HG02981 (cell line): Measurements from ENCODE around the gene TLCD3B.

Source experiments
- ATAC-seq: cut with Tn5 transposase; IDR thresholded peaks from one replicate; pipeline ENCODE4 v1.9.1; 2021; ENCODE audit warnings: mild to moderate bottlenecking, moderate library complexity; ENCODE audit not compliant: unreplicated experiment

Gene TLCD3B

DNA sequence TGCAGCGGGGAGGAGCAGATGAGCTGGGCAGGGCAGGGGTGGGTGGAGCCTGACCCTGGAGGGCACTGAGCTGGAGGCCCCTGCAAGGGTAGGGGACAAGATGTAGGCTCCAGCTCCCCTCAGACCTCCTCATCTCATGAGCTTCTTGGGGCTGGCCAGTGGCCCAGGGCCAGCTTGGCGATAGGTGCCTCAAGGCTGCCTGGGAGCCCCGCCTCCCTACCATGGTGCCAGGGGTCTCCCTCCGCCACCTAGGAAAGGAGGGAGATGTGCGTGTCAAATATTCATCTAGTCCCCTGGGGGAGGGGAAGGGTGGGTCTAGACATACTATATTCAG lies 39.5 kb downstream of the TLCD3B start:
- ATAC-seq = no peak

DNA sequence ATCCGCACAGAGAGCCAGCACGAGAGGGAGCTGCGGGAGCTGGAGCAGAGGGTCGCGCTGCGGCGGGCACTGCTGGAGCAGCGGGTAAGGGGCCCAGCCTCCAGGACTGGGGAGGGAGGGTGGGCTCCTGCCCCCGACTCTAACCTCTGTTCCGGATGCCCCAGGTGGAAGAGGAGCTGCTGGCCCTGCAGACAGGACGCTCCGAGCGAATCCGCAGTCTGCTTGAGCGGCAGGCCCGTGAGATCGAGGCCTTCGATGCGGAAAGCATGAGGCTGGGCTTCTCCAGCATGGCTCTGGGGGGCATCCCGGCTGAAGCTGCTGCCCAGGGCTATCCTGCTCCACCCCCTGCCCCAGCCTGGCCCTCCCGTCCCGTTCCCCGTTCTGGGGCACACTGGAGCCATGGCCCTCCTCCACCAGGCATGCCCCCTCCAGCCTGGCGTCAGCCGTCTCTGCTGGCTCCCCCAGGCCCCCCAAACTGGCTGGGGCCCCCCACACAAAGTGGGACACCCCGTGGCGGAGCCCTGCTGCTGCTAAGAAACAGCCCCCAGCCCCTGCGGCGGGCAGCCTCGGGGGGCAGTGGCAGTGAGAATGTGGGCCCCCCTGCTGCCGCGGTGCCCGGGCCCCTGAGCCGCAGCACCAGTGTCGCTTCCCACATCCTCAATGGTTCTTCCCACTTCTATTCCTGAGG lies 40.0 kb downstream of the TLCD3B start:
- no peak for ATAC-seq

DNA sequence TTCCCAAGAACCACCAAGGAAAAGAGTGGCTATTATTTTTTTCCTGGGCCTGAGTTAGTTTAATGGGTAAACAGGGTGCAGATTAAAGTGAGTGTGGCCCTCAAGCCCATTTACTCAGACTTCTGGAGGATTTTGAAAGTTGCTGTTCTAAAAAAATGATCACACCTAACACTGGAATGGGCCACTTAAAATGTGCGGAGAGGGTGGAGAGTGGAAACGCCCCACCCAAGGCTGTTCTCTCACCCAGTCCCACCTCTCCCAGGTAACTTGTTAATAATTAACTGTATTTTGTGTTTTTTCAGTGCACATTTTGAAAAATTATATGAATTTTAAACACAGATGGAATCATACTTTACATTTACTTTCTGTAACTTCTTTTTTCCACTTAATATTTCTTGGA lies 41.0 kb downstream of the TLCD3B start:
- no peak for ATAC-seq

DNA sequence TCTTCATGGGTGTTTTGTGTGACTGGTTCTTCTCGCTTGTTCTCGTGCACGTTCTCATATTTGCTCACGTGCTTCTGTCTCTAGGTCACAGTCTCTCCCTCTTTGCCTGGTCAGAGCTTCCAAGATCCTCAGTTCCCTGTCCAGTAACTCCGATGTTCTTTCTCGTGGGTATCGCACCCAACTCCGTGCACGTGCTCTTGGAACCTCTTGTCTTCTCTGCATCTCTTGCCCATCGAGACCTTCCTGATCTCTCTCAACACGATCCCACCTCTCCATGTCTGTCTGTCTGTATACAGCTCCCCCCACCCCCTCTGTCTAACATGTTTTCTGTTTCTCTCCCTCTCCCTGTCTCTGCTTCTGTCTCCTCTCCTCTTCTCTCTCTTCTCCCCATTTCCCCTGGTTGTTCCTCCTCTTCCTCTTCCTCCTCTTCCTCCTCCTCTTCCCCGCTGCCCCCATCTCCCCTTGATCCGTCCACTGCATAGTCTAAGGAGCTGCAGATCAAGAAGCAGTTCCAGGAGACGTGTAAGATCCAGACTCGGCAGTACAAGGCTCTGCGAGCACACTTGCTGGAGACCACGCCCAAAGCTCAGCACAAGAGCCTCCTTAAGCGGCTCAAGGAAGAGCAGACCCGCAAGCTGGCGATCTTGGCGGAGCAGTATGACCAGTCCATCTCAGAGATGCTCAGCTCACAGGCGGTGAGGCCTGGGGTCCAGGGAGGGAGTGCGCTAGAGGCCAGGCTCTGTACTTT lies 41.8 kb downstream of the TLCD3B start:
- no peak for ATAC-seq

DNA sequence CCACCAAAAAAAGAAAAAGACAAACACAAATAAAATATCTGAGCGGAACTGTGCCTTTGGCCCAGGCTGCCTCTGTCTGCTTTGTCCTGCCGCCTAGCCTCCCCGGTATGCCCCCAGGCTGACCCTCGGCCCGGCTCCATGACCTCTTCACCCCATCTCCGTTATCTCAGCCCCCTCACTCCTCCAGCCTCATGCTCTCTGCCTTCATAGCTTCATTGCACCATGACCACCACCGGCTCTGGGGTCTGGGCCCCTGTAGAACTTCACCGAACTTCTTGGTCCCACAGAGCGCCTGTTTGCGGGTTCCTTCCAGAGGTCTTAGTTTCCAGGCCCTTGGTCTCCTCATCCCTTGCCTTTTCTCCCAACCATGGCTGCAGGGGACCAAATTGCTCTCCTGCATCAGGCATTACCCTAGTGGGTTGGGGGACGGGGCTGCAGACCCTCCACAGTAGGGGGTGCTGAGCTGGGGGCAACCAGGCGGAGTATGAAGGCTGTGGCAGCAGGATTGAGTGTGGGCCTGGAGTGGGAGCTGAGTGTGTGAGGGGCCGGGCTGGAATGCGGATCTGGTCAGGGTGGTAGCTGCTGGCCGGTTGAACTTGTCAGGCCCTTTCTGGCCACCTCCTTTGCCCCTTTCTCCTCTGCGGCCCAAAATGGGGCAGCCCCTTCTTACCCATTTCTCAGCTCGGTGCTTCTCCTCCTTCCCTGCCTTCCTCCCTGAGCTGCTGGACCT lies 42.6 kb downstream of the TLCD3B start:
- ATAC-seq = no peak

DNA sequence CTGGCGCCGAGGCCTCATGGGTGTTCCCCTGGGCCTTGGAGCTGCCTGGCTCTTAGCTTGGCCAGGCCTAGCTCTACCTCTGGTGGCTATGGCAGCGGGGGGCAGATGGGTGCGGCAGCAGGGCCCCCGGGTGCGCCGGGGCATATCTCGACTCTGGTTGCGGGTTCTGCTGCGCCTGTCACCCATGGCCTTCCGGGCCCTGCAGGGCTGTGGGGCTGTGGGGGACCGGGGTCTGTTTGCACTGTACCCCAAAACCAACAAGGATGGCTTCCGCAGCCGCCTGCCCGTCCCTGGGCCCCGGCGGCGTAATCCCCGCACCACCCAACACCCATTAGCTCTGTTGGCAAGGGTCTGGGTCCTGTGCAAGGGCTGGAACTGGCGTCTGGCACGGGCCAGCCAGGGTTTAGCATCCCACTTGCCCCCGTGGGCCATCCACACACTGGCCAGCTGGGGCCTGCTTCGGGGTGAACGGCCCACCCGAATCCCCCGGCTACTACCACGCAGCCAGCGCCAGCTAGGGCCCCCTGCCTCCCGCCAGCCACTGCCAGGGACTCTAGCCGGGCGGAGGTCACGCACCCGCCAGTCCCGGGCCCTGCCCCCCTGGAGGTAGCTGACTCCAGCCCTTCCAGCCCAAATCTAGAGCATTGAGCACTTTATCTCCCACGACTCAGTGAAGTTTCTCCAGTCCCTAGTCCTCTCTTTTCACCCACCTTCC lies 43.5 kb downstream of the TLCD3B start:
- ATAC-seq = no peak

DNA sequence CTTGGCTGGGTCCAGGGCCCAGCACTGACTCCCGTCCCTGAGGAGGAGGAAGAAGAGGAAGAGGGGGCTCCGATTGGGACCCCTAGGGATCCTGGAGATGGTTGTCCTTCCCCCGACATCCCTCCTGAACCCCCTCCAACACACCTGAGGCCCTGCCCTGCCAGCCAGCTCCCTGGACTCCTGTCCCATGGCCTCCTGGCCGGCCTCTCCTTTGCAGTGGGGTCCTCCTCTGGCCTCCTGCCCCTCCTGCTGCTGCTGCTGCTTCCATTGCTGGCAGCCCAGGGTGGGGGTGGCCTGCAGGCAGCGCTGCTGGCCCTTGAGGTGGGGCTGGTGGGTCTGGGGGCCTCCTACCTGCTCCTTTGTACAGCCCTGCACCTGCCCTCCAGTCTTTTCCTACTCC lies 44.1 kb downstream of the TLCD3B start:
- no peak for ATAC-seq

DNA sequence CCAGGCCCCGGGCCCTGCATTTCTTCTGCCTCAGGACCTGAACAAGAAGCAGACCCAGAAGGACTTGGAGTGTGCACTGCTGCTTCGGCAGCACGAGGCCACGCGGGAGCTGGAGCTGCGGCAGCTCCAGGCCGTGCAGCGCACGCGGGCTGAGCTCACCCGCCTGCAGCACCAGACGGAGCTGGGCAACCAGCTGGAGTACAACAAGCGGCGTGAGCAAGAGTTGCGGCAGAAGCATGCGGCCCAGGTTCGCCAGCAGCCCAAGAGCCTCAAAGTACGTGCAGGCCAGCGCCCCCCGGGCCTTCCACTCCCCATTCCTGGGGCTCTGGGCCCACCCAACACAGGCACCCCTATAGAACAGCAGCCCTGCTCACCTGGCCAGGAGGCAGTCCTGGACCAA lies 44.8 kb downstream of the TLCD3B start:
- no peak for ATAC-seq

DNA sequence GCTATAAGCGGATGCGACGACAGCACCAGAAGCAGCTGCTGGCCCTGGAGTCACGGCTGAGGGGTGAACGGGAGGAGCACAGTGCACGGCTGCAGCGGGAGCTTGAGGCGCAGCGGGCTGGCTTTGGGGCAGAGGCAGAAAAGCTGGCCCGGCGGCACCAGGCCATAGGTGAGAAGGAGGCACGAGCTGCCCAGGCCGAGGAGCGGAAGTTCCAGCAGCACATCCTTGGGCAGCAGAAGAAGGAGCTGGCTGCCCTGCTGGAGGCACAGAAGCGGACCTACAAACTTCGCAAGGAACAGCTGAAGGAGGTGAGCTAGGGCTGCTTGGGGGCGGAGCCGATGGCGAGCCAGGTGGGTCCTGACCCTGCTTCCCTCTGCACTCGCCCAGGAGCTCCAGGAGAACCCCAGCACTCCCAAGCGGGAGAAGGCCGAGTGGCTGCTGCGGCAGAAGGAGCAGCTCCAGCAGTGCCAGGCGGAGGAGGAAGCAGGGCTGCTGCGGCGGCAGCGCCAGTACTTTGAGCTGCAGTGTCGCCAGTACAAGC lies 45.7 kb downstream of the TLCD3B start:
- no peak for ATAC-seq

DNA sequence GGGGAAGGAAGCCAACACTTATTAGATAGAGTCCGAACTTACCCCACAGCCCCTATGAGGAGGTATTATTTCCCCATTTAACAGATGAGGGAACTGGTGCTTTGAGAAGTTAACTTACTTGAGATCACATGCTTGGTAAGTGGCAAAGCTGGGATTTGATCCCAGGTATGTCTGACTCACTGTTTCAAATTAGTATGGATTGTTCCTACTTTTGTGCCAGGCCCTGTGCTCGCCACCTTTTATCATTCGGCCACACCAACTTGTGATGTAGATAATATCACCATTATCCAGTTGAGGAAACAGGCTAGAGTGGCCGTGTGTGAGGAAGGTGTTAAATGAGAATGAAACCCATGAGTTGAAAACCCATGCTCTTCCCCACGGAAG lies 46.3 kb downstream of the TLCD3B start:
- ATAC-seq = no peak

DNA sequence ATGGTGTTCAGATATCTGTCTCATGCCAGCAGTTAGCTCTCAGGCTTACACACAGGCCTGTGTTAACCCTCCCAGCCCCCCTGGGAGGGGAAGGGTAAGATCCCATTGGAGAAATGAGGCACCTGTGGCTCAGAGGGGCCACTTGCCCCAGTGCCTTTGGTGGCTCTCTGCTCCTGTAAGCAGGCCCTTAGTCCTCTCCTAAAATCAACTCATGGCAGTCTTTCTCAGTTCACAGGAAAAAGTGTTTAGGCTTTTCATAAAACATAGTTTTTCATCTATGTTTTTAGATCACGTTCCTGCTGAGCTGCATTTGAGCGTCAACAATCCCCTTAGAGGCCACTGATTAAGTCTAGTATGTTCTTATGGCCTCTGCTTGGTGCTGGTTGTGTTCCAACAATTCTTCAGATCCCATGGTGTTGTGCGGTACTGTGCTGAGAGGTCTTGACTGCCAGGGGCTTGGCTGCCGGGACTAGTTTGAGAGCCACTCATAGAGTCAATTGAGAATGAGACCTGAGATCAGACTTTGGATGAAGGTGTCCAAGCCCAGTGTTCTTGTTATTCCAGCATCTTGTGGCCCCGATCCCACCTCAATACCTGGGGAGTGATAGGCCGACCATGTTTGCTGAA lies 46.8 kb downstream of the TLCD3B start:
- no peak for ATAC-seq

DNA sequence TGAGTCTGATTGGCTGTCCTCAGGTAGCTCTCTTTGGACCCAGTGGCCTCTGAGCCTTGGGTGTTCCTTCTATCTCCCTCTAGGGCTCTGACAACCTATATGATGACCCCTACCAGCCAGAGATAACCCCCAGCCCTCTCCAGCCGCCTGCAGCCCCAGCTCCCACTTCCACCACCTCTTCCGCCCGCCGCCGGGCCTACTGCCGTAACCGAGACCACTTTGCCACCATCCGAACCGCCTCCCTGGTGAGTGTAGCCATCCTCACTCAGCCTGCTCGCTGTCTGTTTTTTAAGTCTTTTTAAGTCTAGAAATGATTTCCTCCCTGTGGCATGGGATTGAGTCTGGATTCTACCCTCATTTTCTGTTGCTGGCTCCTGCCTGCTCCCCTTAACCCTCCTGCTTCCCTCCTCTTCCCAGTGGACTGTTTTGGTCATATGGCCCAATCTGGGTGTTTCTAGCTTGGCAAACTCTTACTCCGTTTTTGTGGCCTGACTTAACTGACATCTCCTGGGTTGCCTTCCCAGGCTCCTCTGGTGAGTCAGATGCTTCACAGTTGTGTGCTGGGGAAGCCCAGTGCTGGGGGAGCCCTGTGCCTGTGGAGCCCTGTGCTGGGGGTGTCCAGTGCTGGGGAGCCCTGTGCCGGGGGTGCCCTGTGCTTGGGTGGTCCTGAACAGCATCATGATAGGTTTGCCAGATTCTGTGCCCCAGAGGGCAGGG lies 47.5 kb downstream of the TLCD3B start:
- ATAC-seq = no peak

DNA sequence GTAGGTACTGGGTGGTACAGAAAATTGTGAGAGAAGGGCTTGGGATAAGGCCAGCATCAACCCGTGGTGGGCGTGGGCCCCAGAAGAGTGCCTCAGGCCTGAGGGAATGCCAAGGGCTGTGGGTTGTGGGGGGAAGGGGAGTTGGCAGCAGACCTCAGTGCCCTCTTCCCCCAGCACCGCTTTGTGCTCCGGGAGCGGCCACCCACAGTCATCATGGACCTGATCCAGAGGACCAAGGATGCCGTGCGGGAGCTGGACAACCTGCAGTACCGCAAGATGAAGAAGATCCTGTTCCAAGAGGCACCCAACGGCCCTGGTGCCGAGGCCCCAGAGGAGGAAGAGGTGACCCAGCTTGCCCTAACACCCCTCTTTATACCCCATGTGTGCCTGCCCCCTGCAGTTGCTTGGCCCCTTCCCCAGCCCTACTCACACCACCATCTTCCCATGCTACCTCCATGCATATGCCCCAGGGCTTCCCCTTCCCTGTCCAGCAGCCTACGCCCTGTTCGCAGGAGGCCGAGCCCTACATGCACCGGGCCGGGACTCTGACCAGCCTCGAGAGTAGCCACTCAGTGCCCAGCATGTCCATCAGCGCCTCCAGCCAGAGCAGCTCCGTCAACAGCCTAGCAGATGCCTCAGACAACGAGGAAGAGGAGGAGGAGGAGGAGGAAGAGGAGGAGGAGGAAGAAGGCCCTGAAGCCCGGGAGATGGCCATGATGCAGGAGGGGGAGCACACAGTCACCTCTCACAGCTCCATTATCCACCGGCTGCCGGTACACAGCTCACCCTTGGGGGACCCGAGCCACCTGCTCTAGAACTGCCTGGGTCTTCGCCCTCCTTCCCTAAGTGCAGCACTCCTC lies 48.3 kb downstream of the TLCD3B start:
- no peak for ATAC-seq

DNA sequence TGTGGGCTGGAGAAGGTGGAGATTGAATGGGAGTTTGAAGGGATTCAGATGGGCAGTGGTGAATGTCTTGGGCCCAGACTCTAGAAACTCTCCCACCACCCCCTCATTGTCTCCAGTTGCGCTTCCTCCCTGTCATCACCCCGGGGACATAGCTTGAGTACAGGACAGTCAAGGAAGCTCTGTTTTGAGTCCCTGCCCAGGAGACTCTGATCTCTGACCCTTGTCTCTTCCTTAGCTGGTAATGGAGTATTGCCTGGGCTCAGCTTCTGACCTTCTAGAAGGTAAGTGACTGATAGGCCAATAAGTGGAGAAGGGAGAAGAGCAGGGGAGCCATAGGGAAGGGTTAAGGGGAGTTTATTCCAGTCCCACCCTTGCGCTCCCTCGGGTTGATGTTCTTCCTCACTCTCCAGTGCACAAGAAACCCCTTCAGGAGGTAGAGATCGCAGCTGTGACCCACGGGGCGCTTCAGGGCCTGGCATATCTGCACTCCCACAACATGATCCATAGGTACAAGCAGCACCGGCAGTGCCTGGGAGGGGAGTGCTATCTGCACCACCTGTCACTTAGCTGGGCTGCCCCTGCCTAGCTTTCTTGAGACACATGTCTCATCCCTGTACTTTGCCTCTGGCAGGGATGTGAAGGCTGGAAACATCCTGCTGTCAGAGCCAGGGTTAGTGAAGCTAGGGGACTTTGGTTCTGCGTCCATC lies 52.4 kb downstream of the TLCD3B start:
- ATAC-seq = no peak

DNA sequence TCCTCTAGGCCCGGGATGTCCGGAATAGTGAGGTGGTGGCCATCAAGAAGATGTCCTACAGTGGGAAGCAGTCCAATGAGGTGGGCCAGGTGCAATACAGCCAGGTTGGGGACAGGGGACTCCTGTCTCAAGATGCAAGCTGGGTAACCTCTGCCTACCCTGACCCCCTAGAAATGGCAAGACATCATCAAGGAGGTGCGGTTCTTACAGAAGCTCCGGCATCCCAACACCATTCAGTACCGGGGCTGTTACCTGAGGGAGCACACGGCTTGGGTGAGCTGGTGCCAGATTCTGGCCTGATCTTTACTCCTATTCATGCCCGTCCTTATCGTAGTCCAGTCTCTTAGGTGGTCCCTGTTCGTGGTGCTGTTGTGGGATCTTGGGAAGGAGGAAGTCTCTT lies 53.0 kb downstream of the TLCD3B start:
- ATAC-seq = no peak

DNA sequence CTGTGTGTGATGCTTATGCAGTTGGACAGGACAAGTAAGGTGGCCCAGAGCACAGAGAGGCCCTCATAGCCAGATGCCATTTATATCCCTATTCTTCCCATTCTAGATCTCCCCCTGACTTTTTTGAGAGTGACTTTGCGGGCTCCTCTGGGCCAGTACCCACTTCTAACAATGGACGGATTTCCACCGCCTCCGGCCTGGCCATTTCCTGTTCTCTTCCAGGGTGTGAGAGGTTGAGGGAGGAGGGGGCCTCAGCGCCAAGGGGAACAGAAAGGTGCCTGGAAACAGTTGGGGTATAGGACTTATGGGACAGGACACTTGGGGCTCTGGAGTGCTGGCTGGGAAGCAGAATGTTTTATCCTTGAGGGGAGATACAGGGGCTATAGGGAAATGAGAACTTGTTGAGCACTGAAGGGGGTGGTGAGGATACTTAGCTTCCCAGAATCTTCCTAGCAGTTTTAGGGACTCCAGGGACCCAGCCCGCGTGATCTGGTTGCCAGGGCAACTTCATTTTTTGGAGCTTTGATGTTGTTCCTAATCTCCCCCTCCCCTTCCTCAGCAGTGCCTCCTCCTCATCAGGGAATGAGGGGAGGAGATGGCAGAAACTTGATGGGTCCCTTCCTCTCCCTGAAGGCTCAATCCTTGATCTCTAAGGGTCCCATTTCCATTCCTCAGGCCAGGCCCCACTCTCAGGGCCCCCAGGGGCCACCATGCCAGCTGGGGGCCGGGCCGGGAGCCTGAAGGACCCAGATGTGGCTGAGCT lies 53.8 kb downstream of the TLCD3B start:
- ATAC-seq = no peak

DNA sequence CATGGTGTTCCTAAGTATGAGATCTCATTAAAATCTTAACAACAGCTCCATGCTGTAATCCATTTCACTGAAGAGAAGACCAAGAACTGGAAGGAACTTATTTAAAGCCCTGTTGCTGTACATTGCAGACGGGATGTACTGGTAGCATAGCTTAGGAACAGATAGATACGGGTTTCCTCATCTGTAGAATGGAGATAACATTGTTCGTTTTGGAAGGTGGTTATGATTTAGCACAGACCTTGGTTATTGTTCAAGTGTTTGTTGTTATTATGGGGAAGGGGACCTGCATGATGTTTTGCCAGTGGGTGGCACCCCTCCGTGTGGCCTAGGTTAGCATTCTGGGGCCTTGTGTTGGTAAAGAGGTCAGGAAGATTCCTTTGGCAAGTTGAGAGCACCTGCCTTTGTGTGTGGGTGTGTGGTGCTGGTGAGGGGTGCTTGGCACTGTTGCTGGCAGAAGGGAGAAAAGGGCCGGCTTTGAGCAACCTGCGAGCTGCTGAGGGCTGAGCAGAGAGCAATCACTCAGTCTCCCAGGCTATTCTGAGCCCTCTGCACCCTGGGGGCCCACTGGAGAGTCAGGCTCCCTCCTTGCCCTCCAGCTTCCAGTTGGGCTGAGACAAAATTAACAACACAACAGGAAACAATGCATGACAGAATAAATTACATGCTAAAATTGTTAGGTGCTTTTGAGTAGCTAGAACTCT lies 55.1 kb downstream of the TLCD3B start:
- ATAC-seq = no peak
